OCI-LY3 (cell line): ENCODE results near the gene ARAP1.

Experiments
- H2AFZ ChIP-seq: fragments of 200-600, 300-600 bp; shearing (Covaris generic); 2 replicates; pipeline ENCODE4 v1.6.0; 2014; ENCODE audit warnings: antibody characterized with exemption, low read depth, low read length
- H3K27ac ChIP-seq: fragments of 200-600, 300-600 bp; sonication (generic); 2 replicates; pipeline ENCODE4 v1.5.1; 2014; ENCODE audit warnings: mild to moderate bottlenecking, low read length, moderate library complexity, mixed read lengths
- H3K27me3 ChIP-seq: fragments of 200-600, 300-600 bp; sonication (generic); 2 replicates; pipeline ENCODE4 v1.6.1; 2014; ENCODE audit warnings: low read depth, low read length, mixed read lengths
- H3K36me3 ChIP-seq: fragments of 200-600, 300-600 bp; sonication (generic); replicated peaks from 2 replicates; pipeline ENCODE3; 2014; ENCODE audit warnings: low read depth, low read length, mixed read lengths
- H3K4me1 ChIP-seq: fragments of 300-600, 200-600 bp; sonication (generic); 2 replicates; pipeline ENCODE4 v1.6.1; 2014; ENCODE audit warnings: low read length, mixed read lengths
- H3K4me2 ChIP-seq: fragments of 200-600, 300-600 bp; sonication (generic); 2 replicates; pipeline ENCODE4 v1.6.1; 2014; ENCODE audit warnings: low read length, mixed read lengths
- H3K4me3 ChIP-seq: fragments of 300-600, 200-600 bp; sonication (generic); 2 replicates; pipeline ENCODE4 v1.5.1; 2014; ENCODE audit warnings: antibody characterized with exemption, mild to moderate bottlenecking, low read length, moderate library complexity
- H3K79me2 ChIP-seq: fragments of 300-600, 200-600 bp; shearing (Covaris generic); 2 replicates; pipeline ENCODE4 v1.6.1; 2014; ENCODE audit warnings: mild to moderate bottlenecking, low read length, mixed read lengths
- H3K9ac ChIP-seq: fragments of 300-600, 200-600 bp; shearing (Covaris generic); 2 replicates; pipeline ENCODE4 v1.6.0; 2014; ENCODE audit warnings: mild to moderate bottlenecking, low read length, moderate library complexity
- H3K9me3 ChIP-seq: fragments of 200-600, 300-600 bp; shearing (Covaris generic); 2 replicates; pipeline ENCODE4 v1.6.1; 2014; ENCODE audit warnings: low read length, mixed read lengths; ENCODE audit not compliant: insufficient read depth
- H4K20me1 ChIP-seq: fragments of 200-600, 300-600 bp; sonication (generic); 2 replicates; pipeline ENCODE4 v1.6.1; 2016; ENCODE audit warnings: low read length, mixed read lengths; ENCODE audit not compliant: insufficient read depth
- CTCF ChIP-seq: fragments of 200-600, 300-600 bp; sonication (generic); IDR thresholded peaks from 2 replicates; pipeline ENCODE4 v1.5.1; 2014; ENCODE audit warnings: antibody characterized with exemption, low read length, low read depth
- EZH2phosphoT487 ChIP-seq: fragments of 200-600 bp; shearing (Covaris generic); IDR thresholded peaks from 2 replicates; pipeline ENCODE4 v1.6.1; 2018; ENCODE audit warnings: antibody characterized with exemption, mixed run types, low read depth

Gene ARAP1

DNA sequence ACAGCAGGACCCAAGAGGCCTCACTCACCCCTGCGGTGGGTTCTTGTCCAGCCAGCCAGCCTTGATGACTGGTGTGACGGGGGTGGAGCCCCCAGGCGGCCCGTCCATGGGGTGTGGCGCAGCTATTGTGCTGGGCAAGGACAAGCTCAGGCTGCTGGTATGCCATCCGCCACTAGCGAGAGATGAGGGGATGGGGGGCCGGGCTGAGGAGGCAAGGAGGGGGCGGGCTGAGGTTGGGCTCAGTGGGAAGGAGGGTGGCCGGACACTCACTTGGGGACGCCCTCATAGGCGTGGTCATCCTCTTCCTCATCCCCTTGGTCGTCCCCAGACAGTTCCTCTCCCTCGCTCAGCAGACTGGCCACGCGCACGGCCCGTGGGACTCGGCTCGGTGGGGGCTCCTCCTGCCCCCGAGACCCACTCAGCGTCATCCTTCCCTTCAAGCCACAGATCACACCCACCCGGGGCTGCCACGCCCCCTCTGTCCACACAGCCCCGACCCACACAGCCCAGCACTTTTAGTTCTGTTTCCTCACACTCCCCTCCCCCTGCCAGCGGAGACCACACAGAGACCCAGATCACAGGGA lies 39.9 kb downstream of the ARAP1 start:
- peaks cover 42% of the 10 kb centered on the region for H3K36me3 ChIP-seq
- H3K9ac ChIP-seq, result no peak overlapping the region

GRCh38 chr11:72711141-72711540 lies 41.1 kb downstream of the ARAP1 start:
- Histone ChIP-seq H3K4me2 (no peak overlapping the region), H3K36me3 (peaks cover 42% of the 10 kb centered on the region), H3K9ac (no peak overlapping the region)

More for the DNA sequence above, 39.9 kb downstream of the ARAP1 start:
- Histone ChIP-seq H2AFZ (no peak overlapping the region), H3K4me2 (no peak overlapping the region), H3K79me2 (peaks cover 31% of the 10 kb centered on the region), H3K4me3 (no peak overlapping the region), H3K4me1 (no peaks in the 10 kb centered on the region), H3K9me3 (no peaks in the 10 kb centered on the region), H3K27ac (no peak overlapping the region), H4K20me1 (peaks cover 59% of the 10 kb centered on the region), H3K27me3 (no peaks in the 10 kb centered on the region)
- no peak for TF ChIP-seq CTCF
- no peak for TF ChIP-seq EZH2phosphoT487

DNA sequence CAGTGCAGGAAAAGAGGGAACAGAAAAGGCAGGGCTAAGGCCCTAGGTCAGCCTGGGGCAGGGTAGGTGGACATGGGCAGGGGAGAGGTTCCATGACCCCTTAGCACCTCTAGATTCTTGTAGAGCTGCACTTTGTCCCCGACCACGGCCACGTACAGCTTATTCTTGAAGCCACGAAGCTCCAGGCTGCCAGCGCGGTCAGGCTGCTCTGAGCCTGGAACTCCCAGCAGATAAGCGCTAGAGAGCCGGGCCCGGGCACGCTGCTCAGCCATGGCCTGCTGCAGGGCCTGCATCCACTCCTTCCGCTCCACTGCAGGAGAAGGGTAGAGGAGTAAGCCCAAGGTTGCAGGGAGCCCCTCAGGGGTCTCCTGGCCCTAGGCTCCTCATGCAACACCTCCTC lies 41.9 kb downstream of the ARAP1 start:
- H3K9me3 ChIP-seq, result no peaks in the 10 kb centered on the region
- H3K36me3 ChIP-seq, result peaks cover 51% of the 10 kb centered on the region
- H3K79me2 ChIP-seq, result peaks cover 19% of the 10 kb centered on the region
- TF ChIP-seq EZH2phosphoT487 (no peak), CTCF (no peak)
- peaks cover 4% of the 10 kb centered on the region; the same call in 1 of the 2 replicates for H3K4me1 ChIP-seq
- no peak overlapping the region for H3K4me3 ChIP-seq
- no peak overlapping the region for H3K9ac ChIP-seq
- no peaks in the 10 kb centered on the region for H3K27me3 ChIP-seq
- peaks cover 59% of the 10 kb centered on the region for H4K20me1 ChIP-seq
- no peak overlapping the region for H3K27ac ChIP-seq
- no peak overlapping the region for H3K4me2 ChIP-seq
- H2AFZ ChIP-seq, result no peak overlapping the region

More at GRCh38 chr11:72711141-72711540, 41.1 kb downstream of the ARAP1 start:
- H3K9me3 ChIP-seq, result no peaks in the 10 kb centered on the region
- no peak overlapping the region for H3K27ac ChIP-seq
- H4K20me1 ChIP-seq, result peaks cover 53% of the 10 kb centered on the region
- H3K4me3 ChIP-seq, result no peak overlapping the region
- peaks cover 21% of the 10 kb centered on the region for H3K79me2 ChIP-seq
- TF ChIP-seq EZH2phosphoT487 (no peak), CTCF (no peak)
- H3K4me1 ChIP-seq, result no peaks in the 10 kb centered on the region
- H2AFZ ChIP-seq, result no peak overlapping the region
- H3K27me3 ChIP-seq, result no peaks in the 10 kb centered on the region

DNA sequence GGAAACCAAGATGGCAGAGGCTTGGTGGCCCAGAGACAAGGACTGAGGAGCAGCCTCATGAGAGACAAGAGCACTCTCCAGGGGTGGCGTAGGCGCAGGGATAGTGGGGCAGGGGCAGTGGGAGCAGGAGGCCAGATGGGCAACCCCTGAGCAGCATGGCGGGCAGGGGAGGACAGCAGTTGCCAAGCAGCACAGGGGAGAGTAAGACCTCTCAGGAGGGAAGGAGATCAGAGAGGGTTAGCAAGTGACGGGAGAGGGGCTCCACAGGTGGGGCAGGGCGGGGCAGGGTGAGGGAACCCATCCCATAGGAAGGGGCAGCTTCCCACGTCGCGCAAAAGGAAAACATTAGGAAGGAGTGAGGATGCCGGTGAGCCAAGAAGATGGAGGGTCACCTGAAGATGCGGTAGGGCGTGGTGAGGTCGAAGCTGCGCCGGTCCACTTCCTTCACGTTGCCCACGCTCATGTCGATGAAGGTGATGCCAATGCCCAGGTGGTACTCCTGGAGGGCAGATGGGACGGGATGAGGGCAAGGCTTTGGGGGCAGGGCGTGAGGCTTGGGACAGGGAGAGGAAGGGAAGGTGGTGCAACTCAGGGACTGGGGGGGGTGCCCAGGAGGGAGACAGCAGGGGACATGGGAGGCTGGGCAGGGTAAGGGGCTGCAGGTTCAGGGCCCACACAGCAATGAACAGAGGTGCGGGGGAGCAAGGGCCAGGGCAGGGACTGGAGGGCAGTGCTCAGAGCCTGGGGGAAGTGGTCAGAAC lies 42.5 kb downstream of the ARAP1 start:
- Histone ChIP-seq H3K36me3 (peaks cover 56% of the 10 kb centered on the region), H3K4me1 (peaks cover 10% of the 10 kb centered on the region), H4K20me1 (peaks cover 59% of the 10 kb centered on the region), H3K79me2 (peaks cover 13% of the 10 kb centered on the region), H2AFZ (no peak overlapping the region), H3K27me3 (no peaks in the 10 kb centered on the region), H3K4me3 (no peak overlapping the region), H3K27ac (no peak overlapping the region), H3K9ac (no peak overlapping the region), H3K4me2 (no peak overlapping the region), H3K9me3 (no peaks in the 10 kb centered on the region)
- no peak for TF ChIP-seq CTCF
- TF ChIP-seq EZH2phosphoT487, result no peak
